SH-SY5Y (cell line): ENCODE data around the gene IGFN1.

Source experiments
- GATA2 ChIP-seq: IDR thresholded peaks from 2 replicates; pipeline ENCODE4 v1.6.1; 2011; ENCODE audit warnings: mild to moderate bottlenecking, low read depth, low read length
- GATA3 ChIP-seq: IDR thresholded peaks from 2 replicates; pipeline ENCODE4 v1.6.1; 2011; ENCODE audit warnings: low read depth, mild to moderate bottlenecking, low read length, moderate library complexity

The IGFN1 gene

DNA sequence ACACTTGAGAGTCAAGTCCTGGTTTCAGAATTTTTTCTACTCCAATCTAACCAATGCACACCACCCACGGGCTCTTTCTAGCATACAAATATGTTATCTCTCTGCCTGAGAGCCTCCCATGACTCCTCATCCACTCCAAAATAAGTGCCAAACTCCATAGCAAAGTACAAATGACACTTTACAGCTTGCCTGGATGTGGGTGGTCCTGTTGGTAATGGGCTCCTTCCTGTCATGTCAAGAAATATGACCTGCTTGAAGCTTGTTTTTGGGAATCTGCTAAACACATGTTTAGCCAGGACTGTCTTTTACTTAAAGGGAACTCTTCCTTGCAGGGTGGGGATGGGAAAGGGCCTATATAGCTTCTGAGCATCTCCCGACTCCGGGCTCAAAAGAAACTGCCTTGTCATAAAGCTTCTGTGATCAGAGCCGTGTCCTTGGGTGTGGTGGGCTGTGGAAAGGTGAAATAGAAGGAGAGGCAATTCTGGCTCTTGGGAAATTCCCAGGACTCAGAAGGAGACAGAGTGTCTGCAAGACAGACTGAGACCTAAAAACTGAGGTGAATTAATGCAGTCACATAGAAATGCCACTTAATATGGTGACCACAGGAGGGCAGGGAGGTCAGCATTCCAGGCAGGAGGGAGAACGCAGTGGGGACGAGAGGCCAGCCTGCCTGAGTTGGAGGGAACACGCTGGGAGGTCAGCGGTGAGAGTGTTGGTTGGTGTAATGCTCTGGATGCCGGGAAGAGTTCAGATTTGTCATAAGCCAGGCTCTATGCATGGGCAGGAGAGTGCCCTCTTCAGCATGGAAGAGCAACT is 6.1 kb upstream of the IGFN1 start:
- TF ChIP-seq GATA3 (no peak), GATA2 (no peak)

DNA sequence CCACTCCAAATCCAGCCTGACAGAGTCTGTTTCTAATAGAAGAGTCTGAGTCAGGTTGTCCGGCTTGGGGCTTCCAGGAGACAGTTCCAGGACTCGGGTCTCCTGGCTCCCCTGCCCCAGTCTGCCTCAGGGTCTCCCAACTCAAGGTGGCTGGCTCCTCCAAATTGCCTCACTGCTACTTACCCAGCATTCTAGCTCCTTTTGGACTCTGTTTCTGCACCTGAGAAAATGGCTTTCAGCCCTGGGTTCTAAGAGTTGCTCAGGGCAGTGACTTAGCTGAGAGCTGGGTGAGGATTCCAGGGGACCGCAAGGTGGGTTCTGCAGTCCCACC is 5.5 kb upstream of the IGFN1 start:
- no peak for TF ChIP-seq GATA2
- TF ChIP-seq GATA3, result no peak

DNA sequence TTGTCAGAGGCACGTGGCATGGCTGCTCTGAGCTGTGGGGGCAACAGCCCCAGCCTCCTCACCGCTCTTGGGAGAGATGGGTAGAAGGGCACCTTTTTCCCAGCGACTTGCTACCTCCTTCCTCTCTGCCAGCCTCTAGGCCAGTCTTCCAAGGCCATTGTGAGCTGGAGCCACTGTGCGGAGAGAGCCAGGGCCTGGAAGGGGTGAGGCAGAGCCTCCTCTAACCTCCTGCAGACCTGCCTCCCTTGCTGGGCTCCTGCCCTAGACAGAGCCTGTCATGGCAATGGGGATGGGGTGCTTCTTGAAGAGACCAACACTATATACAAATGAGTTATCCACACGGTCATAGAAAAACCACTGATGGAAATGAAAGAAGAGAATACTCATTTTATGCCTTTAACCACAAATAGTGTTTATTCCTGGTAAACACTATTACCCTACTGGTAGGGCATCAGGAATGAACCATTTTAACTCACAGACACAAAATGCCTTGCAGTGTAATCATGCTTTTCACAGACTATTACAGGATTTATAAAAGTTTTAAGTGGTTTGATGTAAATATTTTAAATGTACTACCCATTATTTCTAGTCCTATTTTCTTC is 5.0 kb upstream of the IGFN1 start:
- TF ChIP-seq GATA3 (no peak), GATA2 (no peak)

DNA sequence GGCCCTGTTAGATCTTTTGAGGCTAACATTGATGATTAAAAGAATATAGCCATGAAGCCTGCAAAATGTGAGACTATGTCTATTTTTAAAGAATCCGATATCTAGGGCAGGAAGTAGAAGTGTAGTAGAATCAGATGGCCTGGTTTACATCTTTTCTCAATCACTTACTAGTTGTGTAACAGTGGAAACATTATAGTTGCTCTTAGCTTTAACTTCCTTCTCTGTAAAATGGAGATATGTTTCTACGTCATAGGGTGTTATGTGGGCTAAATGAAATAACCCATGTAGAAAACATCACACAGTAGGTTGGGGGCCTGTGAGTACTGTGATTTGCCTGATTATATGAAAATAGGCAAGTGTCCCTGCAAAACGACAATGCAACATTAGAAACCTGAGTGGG is 4.4 kb upstream of the IGFN1 start:
- TF ChIP-seq GATA2 (no peak), GATA3 (no peak)

DNA sequence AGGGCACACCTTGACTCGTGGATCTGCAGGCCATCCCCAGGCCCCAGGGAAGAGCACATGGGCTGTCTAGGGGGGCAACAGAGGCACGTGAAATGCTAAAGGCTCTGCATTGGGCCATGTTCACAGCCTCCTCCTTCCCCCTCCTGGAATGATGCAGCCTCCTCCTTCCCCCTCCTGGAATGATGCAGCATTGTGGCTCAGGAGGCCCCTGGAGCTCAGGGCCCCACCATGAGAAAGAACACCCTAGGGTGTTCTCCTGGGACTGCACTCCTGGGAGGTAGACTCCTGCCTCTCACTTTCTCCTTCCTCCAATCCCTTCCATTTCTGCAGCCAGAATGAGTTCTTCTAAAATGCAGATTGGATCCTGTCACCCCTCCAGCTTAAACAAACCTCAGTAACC is 1.5 kb upstream of the IGFN1 start:
- no peak for TF ChIP-seq GATA2
- no peak for TF ChIP-seq GATA3

DNA sequence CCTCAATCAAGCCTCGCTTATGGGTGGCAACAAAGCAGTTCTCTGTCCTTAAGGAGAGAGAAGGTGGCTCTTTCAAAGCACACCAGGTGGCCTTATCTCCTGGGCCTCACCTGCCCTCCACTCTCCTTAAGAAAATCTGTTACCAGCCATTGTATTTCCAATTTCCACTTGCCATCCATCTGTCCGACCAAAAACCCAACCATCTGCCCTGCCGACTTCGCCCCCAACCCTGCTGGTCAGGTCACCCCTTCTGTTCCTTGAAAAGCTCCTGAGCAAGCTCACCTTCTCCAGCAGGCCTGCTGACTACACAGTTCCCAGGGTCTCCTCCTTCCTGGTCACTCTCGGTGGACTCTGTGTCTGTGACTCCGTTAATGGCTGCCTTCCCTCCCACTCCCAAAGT is 619 bp upstream of the IGFN1 start:
- TF ChIP-seq GATA2, result no peak
- no peak for TF ChIP-seq GATA3

DNA sequence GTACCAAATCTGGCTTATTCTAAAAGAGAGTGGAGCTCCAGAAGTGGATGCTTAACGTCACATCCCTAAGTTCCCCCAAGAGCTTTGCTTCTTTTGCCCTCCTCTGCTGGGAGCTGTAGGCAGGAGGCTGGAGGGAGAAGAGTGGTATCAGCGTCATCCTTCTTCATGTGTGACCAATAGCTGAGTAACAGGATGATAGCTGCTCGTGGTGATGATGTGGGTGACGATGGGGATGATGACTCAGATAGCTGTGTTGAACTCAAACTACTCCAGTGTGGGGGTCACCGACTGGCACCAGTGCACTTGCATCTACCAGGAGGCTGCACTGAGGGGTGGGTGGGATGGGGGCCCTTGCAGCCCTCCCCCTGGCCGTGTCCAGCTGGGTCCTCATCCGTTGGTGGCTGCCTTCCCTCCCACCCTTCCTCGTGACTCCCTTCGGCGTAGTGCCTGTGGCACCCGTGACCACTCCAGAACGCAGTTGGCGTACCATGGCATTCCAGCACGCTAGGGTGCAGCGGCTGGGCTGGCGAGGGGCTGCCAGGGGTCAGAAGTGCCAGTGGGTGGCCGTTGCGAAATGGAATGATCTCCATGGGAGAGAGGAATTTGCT is 1.1 kb downstream of the IGFN1 start:
- no peak for TF ChIP-seq GATA3
- TF ChIP-seq GATA2, result no peak

DNA sequence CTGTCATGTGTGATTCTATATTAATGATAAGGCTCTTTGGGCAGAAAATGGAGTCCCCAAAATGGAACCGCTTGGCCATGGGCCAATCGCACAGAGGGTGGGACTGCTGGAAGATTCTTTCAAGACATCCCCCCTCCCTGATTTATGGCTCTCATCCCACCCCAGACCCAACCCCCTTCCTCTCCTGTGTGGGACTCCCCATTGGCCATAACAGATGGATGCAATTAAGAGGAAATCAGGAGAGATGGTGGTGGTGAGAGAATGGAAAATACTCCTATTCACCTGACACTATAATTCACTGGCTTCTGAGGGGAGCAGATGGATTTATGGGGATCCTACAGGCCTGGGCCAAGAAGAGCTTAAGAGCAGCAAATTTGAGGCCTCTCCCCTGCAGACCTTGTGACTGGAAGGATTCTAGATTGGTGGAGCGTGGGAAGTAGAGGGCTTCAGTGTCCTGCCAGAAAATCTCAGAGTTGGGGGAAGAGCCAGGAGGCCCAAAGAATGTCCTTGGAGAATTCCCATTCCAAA is 1.7 kb downstream of the IGFN1 start:
- TF ChIP-seq GATA2 (no peak), GATA3 (no peak)

DNA sequence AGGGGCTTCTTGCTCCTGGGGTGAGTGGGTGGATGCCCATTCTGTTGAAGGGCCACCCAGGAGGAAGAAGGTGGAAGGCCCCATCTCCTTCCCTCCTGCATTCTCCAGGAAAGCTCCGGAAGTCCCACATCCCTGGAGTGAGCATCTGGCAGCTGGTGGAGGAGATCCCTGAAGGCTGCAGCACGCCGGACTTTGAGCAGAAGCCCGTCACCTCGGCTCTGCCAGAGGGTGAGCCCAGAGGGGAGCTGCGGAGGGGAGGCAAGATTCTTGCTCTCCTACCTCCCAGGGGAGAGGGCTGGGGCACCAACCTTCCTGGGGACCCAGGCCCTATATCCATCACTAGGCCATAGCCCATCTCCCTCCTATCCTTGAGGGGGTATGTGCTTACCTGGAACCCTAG is 3.4 kb downstream of the IGFN1 start:
- TF ChIP-seq GATA2 (no peak), GATA3 (no peak)

DNA sequence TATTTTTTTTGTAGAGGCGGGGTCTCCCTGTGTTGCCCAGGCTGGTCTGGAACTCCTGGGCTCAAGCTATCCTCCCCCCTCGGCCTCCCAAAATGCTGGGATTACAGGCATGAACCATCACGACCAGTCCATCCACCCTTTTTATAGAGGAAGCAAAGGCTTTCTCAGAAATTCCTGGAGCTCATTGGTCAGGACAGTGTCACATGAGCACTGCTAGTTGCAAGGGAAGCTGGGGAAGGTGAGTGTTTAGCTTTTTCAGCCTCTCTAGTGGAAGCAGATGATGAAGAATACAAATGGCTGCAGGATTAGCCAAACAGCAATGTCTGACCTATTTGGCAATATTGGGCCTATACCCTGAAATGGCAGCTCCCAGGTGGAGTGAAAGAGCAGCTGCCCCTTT is 8.0 kb downstream of the IGFN1 start:
- TF ChIP-seq GATA2 (no peak), GATA3 (no peak)

DNA sequence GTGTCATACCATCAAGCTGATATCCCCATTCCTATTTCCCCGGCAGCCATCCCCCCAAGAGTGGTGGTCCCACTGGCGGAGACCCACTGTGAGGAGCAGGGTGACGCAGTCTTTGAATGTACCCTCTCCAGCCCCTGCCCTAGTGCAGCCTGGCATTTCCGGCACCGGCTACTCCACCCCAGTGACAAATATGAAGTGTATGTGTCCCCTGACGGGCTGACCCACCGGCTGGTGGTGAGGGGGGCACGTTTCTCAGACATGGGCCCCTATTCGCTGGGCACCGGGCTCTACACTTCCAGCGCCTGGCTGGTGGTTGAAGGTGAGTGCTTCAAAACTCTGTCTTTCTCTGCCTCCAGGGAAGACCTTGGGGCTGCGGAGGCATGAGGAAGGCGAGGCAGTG is 14.4 kb downstream of the IGFN1 start:
- no peak for TF ChIP-seq GATA2
- no peak for TF ChIP-seq GATA3

DNA sequence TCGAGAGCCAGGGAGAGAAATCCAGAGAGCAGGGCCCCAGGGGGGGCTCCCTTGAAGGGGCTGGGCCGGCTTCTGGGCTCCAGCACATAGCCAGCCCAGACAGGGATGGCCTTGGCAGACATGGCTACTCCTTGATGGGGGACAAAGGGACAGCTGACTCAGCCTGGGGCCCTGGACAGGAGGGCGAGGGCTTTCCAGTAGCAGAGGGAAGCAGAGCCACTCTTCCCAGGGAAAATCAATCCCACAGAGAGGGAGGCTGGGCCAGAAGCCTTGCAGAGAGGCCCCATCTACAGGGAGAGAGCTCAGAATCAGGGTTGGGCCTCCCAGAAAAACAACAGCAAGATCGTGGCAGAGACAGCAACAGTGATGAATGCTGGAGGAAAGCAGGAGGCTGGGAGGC is 15.6 kb downstream of the IGFN1 start:
- TF ChIP-seq GATA2, result no peak

DNA sequence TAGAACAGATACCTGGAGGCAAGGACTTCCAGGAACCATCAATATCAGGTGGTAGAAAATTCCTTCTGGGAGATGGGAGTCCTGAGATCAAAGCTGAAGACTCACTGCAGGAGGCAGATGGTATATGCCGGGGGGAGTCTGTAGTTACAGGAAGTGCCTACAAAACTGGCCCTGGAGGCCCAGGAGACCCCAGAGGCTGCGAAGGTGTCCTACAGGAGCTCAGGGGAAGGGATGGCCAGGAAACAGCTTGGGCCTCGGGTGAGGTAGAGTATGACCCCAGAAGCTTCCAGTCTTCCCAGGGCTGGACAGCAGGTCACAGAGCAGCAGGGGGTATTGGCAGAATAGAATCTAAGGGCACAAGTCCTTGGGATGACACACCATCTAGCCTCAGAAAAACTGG is 16.4 kb downstream of the IGFN1 start:
- TF ChIP-seq GATA3 (no peak), GATA2 (no peak)

DNA sequence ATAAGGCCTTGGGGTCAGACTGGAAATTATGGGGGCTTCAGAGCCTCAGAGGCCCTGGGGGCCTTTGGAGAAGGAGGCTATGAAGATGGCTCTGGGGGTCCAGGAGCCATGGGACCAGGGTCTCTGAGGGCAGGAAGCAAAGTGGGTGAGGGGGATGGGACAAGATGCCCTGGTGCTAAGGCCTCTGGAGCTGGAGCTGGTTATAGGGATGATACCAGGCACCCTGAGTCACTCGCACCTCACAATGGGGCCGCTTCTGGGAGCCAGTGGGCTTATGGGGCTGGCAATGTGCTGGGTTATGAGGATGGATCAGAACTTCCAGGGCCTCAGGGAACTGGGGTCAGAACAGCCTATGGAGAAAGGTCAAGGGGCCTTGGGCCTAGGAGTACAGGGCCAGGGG is 17.6 kb downstream of the IGFN1 start:
- TF ChIP-seq GATA2, result no peak
- TF ChIP-seq GATA3, result no peak

DNA sequence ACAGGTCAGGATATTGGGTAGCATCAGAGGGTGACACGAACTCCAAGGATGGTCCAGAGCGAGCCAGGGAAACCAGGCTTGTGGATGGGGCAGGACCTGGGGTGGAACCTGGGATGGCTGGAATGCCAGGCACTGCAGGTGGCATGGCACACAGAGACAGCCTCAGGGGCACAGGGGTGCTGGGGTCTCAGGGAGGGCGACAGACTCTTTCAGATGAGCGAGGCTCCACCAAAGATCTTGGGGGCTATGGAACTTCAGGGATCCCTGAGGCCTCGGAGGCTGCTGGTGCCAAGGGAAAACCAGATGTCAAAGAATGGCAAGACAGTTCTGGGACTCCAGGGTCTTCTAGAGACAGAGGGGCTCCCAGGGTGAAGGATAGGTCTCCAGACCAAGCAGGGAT is 21.4 kb downstream of the IGFN1 start:
- TF ChIP-seq GATA3 (no peak), GATA2 (no peak)

DNA sequence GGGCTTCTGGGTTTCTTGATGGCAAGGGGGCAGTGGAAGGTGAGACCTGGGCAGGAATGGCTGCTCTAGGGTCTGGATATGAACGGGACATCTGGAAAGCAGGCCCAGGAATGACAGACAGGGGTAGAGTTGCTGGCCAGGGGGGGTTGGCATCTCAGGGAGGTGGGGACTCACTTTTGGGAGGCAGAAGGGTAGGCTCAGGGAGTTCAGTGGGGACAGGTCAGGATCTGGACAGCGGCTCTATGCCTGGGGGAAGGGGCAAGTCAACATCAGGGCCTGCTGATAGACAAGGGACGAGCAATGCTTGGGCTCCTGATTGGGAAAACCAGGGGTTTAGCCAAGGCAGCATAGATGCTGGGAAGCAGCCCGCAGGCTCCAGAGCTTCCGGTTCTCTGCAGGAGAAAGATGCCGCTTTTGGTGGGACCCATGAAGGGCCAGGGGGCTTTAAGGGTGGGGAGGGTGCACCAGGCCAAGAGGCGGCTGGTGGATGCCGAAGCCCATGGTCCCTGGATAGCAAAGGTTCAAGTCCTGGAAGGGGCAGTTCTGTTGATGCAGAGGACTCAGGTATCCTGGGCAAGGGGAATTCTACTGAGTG is 21.9 kb downstream of the IGFN1 start:
- no peak for TF ChIP-seq GATA3
- no peak for TF ChIP-seq GATA2
